Measurements from ENCODE around the gene HMCN1. TPM values are rescaled to one million over a fixed set of nuclear protein-coding genes. Genes with fewer than 3 reads are reported as not detected.

HMCN1 gene
- total RNA-seq, 1 experiment from 2014 or later: 0.12 TPM

GRCh38 chr1:185916861-185917260 is 182.7 kb downstream of the HMCN1 start:
- no peak overlapping the region for H3K4me3 Mint-ChIP-seq (ENCODE audit: unreplicated experiment)
- ChIA-PET CTCF (no interaction called here), POLR2A (no interaction called here)
- H3K36me3 Mint-ChIP-seq (ENCODE audit: insufficient read depth, unreplicated experiment): peaks cover 6% of the 10 kb centered on the region
- BruUV-seq (replicated peaks): no TSS peak
- no peak overlapping the region for H3K27ac Mint-ChIP-seq (ENCODE audit: low read depth, unreplicated experiment)
- TF ChIP-seq CTCF (IDR thresholded peaks at IDR 0.05; ENCODE audit: unreplicated experiment): no peak
- no peak for DNase-seq (ENCODE audit: unreplicated experiment)
- no peaks in the 10 kb centered on the region for H3K9me3 Mint-ChIP-seq (ENCODE audit: unreplicated experiment)
- H3K27me3 Mint-ChIP-seq (ENCODE audit: insufficient read depth, unreplicated experiment): no peaks in the 10 kb centered on the region
- intact Hi-C loops (cut with micrococcal nuclease): loop anchor here (2.0 kb wide), 1 partner anchor 186 kb away; no protein-coding TSS in a partner anchor
- H3K4me1 Mint-ChIP-seq (ENCODE audit: insufficient read depth, unreplicated experiment): no peaks in the 10 kb centered on the region

DNA sequence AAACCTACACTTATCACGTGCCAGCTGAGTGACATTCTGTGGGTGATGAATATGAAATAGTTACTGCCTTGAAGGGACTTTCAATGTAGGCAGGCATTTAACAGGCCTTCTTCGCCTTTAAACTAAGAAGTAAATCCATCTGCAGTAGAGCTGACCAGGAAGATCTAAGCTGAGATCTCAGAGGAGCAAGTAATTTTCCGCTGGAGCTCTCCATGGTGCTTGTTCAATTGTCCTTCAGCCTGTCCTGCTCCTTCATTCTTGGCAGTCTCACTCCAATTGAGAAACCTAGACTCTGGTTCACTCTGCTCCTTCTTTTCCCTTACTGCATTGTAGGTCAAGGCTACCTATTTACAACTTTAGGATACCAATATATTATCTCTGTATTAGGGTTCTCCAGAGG is 183.5 kb downstream of the HMCN1 start:
- H3K4me3 Mint-ChIP-seq (ENCODE audit: unreplicated experiment): no peak overlapping the region
- peak; percentile 71 for DNase-seq (ENCODE audit: unreplicated experiment)
- no peaks in the 10 kb centered on the region for H3K27me3 Mint-ChIP-seq (ENCODE audit: insufficient read depth, unreplicated experiment)
- H3K9me3 Mint-ChIP-seq (ENCODE audit: unreplicated experiment): no peaks in the 10 kb centered on the region
- no peak for TF ChIP-seq CTCF (IDR thresholded peaks at IDR 0.05; ENCODE audit: unreplicated experiment)
- H3K36me3 Mint-ChIP-seq (ENCODE audit: insufficient read depth, unreplicated experiment): peaks cover 6% of the 10 kb centered on the region
- intact Hi-C loops (cut with micrococcal nuclease): loop anchor here (2.0 kb wide), 1 partner anchor 185 kb away; no protein-coding TSS in a partner anchor
- ChIA-PET POLR2A (no interaction called here), CTCF (interaction anchor here (0.6 to 1.3 kb wide), 2 partner anchors 192 to 216 kb away, joined by 3 read pairs; no protein-coding TSS in a partner anchor)
- no TSS peak for BruUV-seq (replicated peaks)
- no peak overlapping the region for H3K27ac Mint-ChIP-seq (ENCODE audit: low read depth, unreplicated experiment)
- no peaks in the 10 kb centered on the region for H3K4me1 Mint-ChIP-seq (ENCODE audit: insufficient read depth, unreplicated experiment)

DNA sequence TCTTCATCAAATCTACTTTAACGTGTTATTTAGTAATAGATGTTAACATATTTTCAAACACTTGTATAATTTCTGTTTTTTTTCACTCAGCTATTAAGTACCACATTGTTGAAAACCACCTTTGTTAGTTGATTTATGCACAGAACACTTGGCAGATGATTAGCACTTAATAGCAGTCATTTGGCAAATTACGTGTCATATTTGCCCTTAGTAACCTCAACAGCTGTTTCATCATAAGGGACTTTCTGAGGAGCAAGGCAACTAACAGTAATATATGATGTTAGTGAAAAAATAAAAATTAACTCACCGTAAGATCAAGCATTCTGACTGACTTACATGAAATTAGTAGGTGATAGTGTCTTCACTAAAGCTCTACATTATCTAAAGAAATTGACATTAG is 186.4 kb downstream of the HMCN1 start:
- no peak overlapping the region for H3K4me3 Mint-ChIP-seq (ENCODE audit: unreplicated experiment)
- TF ChIP-seq CTCF (IDR thresholded peaks at IDR 0.05; ENCODE audit: unreplicated experiment): no peak
- DNase-seq (ENCODE audit: unreplicated experiment): no peak

GRCh38 chr1:185921636-185922035 is 187.4 kb downstream of the HMCN1 start:
- no TSS peak for BruUV-seq (replicated peaks)
- H3K4me1 Mint-ChIP-seq (ENCODE audit: insufficient read depth, unreplicated experiment): no peaks in the 10 kb centered on the region
- POLR2A ChIA-PET: interaction anchor here (0.6 kb wide), 1 partner anchor 300 kb away, joined by 3 read pairs; no protein-coding TSS in a partner anchor
- H3K27ac Mint-ChIP-seq (ENCODE audit: low read depth, unreplicated experiment): no peak overlapping the region
- intact Hi-C loops (cut with micrococcal nuclease): no loop called here
- no peak for TF ChIP-seq CTCF (IDR thresholded peaks at IDR 0.05; ENCODE audit: unreplicated experiment)
- H3K36me3 Mint-ChIP-seq (ENCODE audit: insufficient read depth, unreplicated experiment): peaks cover 6% of the 10 kb centered on the region
- no peak for DNase-seq (ENCODE audit: unreplicated experiment)
- H3K9me3 Mint-ChIP-seq (ENCODE audit: unreplicated experiment): no peaks in the 10 kb centered on the region
- H3K4me3 Mint-ChIP-seq (ENCODE audit: unreplicated experiment): no peak overlapping the region
- CTCF ChIA-PET: interaction anchor here (1.0 to 1.1 kb wide), 2 partner anchors 100 to 291 kb away, joined by 3 to 4 read pairs; no protein-coding TSS in a partner anchor
- no peaks in the 10 kb centered on the region for H3K27me3 Mint-ChIP-seq (ENCODE audit: insufficient read depth, unreplicated experiment)

More for the DNA sequence above, 186.4 kb downstream of the HMCN1 start:
- Mint-ChIP-seq H3K9me3 (ENCODE audit: unreplicated experiment) (no peaks in the 10 kb centered on the region), H3K4me1 (ENCODE audit: insufficient read depth, unreplicated experiment) (no peaks in the 10 kb centered on the region), H3K27ac (ENCODE audit: low read depth, unreplicated experiment) (no peak overlapping the region), H3K36me3 (ENCODE audit: insufficient read depth, unreplicated experiment) (peaks cover 6% of the 10 kb centered on the region), H3K27me3 (ENCODE audit: insufficient read depth, unreplicated experiment) (no peaks in the 10 kb centered on the region)
- POLR2A ChIA-PET: interaction anchor here (0.8 to 1.1 kb wide), 2 partner anchors 41 to 255 kb away, joined by 3 read pairs; no protein-coding TSS in a partner anchor
- no TSS peak for BruUV-seq (replicated peaks)
- CTCF ChIA-PET: interaction anchor here (0.6 kb wide), 1 partner anchor 250 kb away, joined by 3 read pairs; no protein-coding TSS in a partner anchor
- intact Hi-C loops (cut with micrococcal nuclease): no loop called here
